H1 (cell line): ENCODE results near the gene SKP1.

Experiments
- CTCF ChIP-seq, 3 experiments: IDR thresholded peaks; 1 replicate in 2 of 3; 2 replicates in 1 of 3; pipeline versions ENCODE4 v1.5.1 to v1.6.1; 2011; ENCODE audit warnings: low read length in 3 of 3, mild to moderate bottlenecking in 3 of 3, inconsistent platforms in 2 of 3, low read depth in 1 of 3, moderate library complexity in 1 of 3; ENCODE audit not compliant: insufficient read depth in 1 of 3; ENCODE audit errors: control extremely low read depth in 1 of 3
- EZH2 ChIP-seq: fragments of 200-600 bp; sonication (generic); IDR thresholded peaks from 2 replicates; pipeline ENCODE4 v1.7.1; 2012; ENCODE audit warnings: low read depth, mild to moderate bottlenecking, moderate library complexity, low read length, inconsistent platforms; ENCODE audit not compliant: severe bottlenecking
- MAX ChIP-seq: IDR thresholded peaks from 2 replicates; pipeline ENCODE4 v1.6.1; 2012; ENCODE audit warnings: inconsistent platforms
- POLR2A ChIP-seq, 2 experiments: IDR thresholded peaks; 1 replicate in 1 of 2; 2 replicates in 1 of 2; pipeline ENCODE4 v1.6.1; 2011; ENCODE audit warnings: low read depth in 2 of 2, low read length in 2 of 2, mild to moderate bottlenecking in 2 of 2; ENCODE audit errors: control extremely low read depth in 1 of 2
- TAF7 ChIP-seq: optimal IDR thresholded peaks from 2 replicates; pipeline ENCODE3; 2011; ENCODE audit warnings: low read depth, mild to moderate bottlenecking, inconsistent platforms, low read length, moderate library complexity, borderline replicate concordance
- TEAD4 ChIP-seq: IDR thresholded peaks from 2 replicates; pipeline ENCODE4 v1.6.1; 2012; ENCODE audit warnings: low read depth, low read length, inconsistent platforms, mixed read lengths
- ZNF274 ChIP-seq: IDR thresholded peaks from 2 replicates; pipeline ENCODE4 v1.7.0; 2012; ENCODE audit warnings: low read length, borderline replicate concordance; ENCODE audit errors: extremely low read depth

- no peak for TF ChIP-seq CTCF (IDR thresholded peaks at IDR 0.05; ENCODE audit: control extremely low read depth in 1 of 3, insufficient read depth in 1 of 3, low read depth in 1 of 3, low read length in 3 of 3)
- no peak for TF ChIP-seq EZH2
- no peak; a peak in 1 of 3 replicates for TF ChIP-seq POLR2A (IDR thresholded peaks at IDR 0.05; ENCODE audit: control extremely low read depth in 1 of 2, low read depth in 2 of 2, low read length in 2 of 2)
- TF ChIP-seq TEAD4, result no peak
- TF ChIP-seq TAF7, result no peak
- no peak for TF ChIP-seq ZNF274
- no peak for TF ChIP-seq MAX
These were observed 37.3 kb downstream of the SKP1 start for GRCh38 chr5:134139377-134139851.
